Right forelimb (tissue), 1 donor: Measurements from ENCODE around the gene LRTM2.

Experiments used
- DNase-seq: peaks from one replicate; pipeline ENCODE4 v3.0.0-alpha.2; 2018

The LRTM2 gene

DNA sequence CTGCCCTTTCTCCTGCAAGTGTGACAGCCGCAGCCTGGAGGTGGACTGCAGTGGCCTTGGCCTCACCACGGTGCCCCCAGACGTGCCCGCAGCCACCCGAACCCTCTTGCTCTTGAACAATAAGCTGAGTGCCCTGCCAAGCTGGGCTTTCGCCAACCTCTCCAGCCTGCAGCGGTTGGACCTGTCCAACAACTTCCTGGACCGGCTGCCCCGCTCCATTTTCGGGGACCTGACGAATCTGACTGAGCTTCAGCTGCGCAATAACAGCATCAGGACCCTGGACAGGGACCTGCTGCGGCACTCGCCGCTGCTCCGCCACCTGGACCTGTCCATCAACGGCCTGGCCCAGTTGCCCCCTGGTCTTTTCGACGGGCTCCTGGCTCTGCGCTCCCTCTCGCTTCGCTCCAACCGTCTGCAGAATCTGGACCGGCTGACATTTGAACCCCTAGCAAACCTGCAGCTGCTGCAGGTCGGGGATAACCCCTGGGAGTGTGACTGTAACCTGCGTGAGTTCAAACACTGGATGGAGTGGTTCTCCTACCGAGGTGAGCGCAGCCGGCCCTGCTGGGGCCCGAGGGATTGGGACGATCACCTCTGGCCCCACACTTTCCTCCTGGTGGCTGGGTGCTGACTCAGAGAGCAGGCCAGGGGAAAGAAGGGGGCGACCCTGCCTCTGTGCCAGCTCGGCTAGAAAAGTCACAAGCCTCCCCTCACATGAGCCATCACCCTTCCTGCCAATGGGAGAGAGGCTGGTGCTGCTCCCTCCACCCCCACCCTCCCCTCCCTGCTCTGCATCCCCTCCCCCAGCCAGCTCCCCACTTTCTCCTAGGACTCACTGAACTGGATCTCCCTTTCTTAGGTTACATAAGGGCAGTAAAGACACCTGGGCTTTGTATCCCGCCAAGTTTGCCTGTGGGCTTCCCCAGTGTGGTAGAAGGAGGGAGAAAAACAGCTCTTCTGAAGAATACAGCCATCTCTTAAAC lies 10.9 kb downstream of the LRTM2 start:
- peak; percentile 86 for DNase-seq

DNA sequence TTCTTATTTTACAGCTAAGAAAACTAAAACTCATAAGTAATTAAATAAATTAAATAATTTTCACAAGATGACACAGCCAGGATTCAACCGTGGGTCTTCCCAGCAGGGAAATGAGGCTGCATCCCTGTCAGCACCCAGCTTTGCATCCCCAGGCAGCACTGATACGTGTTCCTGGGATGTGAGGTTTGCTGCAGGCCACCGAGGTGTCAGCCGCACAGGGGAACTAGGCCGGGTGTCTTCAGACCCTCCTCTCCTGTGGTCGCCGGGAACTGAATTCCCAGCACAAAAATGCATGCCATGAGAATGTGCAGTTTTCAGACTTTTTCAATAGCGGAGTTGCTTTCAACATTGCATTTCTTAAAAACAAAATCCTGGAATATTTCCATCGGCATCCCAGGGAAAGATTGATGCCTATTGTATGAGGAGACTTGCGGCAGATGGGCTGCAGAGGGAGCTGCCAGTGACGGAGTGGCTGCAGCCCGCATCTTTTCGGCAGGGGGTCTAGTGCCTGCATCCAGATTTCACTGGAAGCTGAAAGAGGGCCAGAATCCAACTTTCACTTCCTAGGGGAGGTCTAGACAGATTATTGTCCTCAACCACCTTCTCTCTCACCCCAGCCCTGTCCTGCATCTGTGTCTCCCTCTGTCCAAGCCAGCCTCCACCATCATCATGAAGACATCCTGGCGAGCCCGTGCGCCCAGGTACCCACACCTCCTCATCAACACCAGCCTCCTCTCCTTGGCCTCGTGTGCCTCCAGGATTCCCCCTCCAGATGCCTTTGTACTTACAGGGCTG lies 12.6 kb downstream of the LRTM2 start:
- no peak for DNase-seq

DNA sequence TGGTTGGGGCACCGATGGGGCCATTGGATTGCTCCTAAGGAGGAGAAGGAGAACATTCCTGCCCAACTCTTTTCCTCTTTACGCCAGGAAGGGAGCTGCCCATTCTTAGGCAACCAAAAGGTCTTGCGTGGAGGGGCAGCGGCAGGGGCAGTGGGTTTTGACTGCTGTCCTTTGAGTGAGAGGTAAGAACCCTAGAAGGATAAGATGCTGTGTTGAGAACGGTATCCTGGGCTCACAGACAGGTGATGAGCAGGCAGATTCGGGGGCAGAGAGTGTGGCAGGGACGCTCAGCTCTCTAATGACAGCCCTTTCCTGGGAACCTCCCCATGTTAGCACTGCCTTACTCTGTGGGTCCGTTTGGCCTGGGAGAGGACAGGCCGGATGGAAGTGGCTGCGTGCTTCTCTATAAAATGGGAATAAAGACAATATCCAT lies 13.2 kb downstream of the LRTM2 start:
- DNase-seq, result no peak

DNA sequence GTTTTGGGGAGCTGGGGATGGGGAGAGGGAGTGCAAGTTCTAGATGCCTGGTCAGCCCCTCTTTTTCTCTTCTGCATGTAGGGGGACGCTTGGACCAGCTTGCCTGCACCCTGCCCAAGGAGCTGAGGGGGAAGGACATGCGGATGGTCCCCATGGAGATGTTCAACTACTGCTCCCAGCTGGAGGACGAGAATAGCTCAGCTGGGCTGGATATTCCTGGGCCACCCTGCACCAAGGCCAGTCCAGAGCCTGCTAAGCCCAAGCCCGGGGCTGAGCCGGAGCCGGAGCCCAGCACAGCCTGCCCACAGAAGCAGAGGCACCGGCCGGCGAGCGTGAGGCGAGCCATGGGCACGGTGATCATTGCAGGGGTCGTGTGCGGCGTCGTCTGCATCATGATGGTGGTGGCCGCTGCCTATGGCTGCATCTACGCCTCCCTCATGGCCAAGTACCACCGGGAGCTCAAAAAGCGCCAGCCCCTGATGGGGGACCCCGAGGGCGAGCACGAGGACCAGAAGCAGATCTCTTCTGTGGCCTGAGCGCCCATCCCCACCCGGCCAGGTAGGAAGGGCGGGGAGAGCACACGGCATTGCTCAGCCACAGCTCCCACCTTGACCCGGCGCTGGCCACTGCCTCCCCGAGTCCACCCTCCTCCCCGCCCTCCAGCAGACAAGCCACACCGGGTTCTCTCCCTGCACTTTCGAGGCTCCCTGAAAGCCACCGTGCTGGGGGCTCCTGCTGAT lies 14.0 kb downstream of the LRTM2 start:
- DNase-seq, result no peak

DNA sequence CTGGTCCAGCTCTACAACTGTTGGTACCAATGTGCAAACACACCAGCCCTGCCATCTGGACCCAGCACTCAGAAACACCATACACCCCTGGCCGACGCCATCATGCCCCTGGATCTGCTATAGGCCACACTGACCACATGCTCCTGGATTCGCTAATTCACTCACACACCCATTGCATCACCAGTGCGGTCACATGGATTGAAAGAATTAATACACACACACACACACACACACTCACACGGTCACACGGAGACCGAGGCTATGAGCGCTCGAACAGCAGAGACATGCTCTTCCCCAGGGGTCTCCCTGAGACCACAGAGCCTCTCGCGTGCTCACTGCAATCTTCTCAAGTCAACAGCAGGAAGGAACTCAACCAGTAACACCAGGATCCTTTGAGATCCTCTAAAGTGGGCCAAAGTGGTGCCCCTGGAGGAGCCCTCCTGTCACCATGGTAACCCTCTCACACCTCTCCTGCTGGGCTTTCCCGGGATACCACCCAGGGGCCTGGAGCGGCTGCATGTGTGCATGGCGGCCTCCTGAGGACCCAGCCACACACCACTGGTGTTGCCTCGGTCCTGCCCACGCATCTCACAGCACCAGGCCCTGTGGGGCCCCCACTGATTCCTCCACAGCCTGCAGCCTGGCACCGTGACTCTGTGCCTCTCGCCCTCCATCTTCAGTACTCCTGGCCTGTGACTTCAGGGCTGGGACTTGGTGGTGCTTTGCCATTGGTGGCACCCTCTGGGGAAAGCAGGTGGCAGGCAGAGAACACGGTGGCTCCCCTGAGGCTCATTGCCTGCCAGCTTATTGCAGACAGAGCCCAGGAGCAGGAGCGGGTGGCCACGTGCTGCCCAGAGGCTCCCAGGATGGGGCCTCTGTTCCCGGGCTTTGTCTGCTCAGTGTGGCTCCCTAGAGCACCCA lies 15.1 kb downstream of the LRTM2 start:
- DNase-seq, result no peak

DNA sequence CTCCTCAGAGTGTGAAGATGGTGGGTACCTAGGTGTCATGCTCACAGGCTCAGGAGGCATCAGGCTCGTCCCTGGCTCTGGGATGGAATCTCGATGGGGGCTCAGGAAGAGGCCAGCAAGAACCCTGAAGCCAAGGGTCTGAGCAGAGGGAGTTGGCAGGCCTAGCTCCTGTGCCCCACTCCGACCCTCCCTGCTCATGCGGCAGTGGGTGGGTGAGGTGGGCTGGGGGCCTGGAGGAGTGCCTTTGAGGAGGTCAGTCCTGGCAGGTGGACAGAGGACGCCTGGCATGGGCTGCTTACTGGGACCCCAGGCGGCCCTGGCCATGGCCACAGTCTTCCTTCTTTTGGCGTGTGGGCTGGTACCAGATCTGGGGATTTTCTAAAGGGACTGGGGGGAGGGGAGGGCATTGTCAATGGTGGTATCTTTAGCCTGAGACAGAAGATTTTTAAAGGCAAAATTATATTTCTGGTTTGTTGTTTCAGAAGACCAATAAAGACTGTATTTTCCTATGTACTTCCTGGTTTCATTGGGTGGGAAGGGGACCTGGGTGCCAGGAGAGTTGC lies 16.0 kb downstream of the LRTM2 start:
- no peak for DNase-seq

DNA sequence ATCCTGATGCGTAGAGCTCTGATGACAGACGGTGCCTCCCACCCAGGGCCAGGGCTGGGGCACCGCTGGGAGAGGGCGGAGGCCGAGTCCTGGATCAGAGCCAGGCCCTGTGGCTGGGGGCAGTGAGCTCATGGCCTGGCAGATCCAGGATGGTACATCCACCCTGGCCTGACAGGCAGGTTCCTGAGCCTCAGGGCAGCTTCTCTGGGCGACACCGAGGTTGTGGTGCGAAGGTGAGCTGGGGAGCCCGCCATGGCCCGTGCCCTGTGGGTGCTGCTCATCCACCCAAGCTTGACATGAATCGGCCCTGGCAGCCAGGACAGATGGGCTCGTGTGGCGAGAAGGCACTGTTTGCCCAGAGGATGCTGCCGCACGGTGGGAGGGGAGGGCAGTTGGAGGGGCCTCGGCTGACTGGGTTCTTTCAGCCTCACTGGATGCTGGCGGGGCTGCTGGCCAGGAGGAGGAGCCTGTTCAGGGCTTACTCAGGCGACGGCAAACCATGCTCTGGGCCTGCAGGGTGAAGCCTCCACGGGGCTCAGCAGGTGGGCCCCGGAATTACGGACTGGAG lies 16.6 kb downstream of the LRTM2 start:
- no peak for DNase-seq

DNA sequence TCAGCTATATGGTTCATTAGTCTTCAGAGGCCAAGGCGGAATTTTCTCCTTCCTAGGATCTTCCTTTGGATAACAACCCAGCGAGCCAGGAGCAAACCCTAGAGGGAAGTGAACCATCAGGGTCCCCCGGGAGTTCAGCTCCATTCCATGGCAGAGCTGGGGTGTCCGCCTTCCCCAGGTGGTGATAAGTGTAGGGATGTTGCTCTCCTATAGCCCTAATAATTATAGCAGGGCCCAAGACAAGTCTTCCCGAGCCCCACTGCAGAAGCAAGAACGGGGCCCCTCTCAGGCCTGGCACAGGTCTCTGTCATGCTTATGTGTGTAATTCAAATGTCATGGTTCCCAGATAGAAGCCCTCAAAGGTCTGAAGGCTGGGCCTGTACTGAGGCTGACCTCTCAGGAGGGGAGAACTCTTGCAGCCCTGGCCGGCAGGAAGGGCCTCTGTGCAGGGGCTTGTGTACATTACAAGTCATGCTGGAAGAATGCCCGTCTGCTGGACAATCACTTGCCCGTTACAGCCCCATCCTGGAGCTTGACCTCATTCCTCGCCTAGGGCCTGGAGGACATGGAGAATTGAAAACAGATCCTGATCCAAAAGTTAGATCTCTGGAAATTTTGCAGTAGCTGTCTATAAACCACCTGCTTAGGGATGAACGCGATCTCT lies 17.3 kb downstream of the LRTM2 start:
- no peak for DNase-seq

DNA sequence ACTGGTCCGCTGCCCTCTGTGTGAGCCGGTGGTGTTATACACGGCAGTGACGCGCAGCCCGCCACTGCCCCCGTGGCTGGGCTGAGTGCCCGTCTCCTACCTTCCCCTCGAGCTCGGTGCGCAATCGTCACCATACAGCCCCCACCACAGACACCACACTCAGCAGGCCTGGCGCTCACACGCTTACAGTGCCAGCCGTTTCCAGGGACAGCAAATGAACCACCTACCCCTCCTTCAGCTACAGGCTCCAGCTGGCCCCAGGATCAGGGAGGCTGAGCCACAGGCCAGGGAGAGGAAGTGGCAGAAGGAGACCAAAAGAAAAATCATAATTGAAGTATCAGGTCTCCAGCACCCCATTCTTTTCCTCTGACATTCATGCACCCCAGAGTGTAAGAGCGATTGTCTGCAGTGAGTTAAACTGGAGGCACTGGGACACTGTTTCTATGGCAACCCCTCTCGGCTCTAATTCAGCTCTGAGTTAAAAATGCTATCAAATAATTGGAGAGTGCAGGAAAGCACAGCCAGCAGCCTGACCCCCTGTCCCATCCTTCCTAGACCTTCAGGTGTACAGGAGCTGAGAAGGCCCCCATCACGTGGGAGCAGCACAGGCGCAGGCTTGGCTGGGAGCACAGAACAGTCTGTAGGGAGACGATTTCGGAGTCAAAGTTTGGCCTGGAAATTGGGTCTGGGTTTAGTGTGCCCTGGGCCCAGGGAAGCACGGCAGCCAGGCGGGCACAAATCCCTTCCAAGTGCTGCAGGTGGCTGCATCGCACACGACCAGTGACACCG lies 18.0 kb downstream of the LRTM2 start:
- DNase-seq, result no peak

DNA sequence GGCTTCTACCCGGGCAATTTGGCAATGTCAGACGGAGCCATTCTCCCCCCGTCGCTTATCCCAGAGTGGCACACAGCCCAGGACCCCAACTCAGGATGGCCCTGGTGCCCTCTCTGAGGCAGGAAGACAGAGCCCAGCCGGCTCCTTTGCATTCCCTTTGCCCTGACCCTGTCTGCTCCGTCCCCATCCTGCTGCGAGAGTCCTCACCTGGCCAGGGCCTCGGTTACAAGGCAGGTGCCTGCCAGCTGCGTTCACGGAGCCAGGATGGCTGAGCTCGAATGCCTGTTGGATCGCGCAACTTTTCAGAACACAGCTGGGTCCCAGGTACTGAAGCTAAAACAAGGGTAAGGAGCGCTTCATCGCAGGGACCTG lies 18.6 kb downstream of the LRTM2 start:
- no peak for DNase-seq

DNA sequence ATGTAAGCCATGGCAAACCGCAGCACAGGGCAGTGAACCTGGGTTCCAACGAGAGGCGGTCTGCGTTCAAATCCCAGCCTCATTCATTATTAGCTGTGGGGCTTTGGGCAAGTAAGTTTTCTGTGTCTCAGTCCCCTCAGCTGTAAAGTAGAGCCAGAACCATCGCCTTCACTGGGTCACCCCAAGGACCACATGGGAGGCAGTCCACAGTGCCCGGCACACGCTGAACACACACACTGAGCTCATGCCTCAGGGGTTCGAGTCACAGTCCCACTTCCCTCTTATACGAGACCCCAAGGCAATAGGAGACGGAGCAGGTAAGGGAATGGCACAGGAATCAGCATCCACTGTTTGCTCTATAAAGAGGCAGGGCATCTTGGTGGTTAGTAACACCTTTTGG lies 19.1 kb downstream of the LRTM2 start:
- DNase-seq, result no peak

DNA sequence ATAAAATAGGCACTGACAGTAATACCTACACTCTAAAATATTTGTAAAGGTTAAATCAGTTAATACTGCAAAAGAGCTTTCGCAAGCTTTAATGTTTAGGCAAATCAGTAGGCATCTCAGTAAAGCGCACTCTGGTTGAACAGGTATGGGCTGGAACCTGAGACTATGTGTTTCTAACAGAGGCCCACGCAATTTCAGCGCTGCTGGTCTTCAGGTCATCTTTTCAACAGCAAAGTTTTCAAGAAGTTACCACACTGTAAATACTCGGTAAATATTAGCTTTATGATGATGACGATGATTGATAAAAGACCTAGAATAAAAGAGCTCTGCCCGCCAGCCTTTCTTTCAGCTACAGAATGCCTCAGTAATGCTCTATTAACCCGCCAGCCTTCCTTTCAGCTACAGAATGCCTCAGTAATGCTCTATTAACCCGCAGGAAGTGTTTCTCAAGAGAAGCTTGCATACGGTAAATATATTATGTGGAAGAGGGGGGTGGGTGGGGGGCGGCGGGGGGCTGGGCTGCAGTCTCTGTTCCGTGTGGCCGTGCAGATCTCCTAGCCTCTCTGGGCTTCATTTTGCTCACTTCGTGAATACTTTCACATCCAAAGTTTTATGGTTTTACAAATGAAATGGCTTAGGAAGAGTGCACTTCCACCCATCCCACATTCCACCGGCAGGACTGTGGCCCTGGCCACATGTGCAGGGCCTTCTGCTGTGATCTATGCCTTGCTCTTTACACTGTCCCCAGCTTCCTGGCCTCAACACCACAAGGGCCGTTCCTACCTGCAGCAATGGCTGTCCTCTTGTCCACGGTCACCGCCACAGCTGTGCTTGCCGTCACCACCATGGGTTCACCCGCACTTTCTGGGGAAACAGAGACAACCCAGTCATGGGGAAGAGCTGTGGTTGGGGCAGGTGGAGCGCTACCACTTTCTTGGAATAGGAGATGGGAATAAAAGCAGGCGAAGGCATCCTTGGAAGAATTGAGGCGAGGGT lies 19.9 kb downstream of the LRTM2 start:
- DNase-seq, result no peak

DNA sequence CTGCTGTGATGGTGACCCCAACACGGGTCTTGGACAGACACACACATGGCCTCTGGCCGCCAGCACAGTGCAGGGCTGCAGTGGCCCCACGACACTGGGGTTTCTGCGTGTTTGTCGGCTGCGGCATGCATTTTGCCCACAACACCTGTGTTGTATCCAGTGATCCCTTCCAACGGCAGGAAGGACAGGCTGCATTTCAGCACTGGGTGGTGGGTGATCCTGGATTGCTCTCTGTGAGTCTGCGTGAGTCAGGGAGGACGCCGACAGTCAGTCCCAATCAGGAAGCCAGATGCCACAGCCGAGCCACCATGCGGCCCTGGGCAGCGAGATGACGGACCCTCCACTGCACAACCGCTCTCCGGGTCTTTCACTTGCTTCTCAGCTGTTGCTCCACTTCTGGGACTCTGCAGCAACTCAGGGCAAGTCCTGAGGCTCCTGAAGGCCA lies 20.6 kb downstream of the LRTM2 start:
- no peak for DNase-seq

DNA sequence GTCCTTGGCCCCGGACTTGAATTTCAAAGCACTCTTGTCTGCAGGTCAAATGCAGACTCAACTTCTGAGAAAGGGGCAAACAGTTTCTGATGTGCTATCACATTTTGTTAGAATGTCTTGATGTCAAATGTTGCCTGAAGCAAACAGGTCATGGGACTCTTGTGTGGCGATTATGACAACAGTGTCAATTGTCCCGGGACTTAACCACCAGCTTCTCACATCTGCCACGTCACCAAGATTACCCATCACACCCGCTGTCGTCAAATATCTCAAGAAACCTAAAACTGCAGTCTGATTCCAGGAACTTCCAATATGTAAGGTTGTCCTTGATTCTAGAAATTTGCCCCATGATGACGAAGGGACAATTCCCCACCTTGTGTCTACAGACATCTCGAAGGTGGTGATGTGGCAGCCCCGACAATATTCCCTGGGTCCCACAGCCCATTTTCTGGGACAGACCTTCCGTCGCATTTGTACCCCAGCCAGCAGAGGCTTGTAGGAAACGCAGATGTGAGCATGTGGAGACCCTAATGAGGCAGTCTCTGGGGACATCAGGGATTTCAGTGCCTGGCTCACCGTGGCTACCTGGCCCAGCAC lies 21.3 kb downstream of the LRTM2 start:
- no peak for DNase-seq

DNA sequence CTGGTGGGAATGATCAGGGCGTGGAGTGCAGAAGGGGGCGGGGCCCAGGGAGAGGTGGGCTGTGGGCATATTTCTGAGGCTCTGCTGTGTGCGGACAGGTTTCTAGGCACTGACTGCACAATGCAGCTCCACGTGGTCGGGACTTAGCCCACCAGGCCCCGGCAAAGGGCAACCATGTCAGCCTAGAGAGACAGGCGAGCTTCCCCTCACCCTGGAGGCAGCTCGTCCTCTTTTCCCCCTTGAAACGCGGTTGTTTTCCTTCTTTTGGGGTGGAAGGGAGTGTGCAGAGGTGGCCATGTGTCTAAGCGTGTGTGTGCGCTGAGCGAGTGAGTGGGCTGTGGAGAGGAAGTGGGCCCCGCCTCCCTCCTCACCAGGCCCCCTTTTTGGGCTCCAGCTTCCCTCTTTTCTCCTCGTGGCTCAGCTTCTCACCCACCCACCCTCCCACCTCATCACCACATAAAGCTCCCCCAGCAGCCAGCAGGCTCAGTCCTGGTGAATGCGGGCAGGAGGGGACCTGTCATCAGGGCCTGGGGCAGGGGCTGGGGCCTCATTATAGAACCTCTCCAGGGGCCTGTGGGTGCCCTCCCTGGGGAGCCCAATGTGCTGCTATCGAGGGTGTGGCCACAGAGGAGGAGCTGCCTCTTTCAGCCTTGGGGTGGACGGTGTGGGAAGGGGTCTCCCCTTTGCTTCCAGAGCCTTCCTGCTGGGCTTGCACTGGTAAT lies 22.0 kb downstream of the LRTM2 start:
- DNase-seq, result no peak

DNA sequence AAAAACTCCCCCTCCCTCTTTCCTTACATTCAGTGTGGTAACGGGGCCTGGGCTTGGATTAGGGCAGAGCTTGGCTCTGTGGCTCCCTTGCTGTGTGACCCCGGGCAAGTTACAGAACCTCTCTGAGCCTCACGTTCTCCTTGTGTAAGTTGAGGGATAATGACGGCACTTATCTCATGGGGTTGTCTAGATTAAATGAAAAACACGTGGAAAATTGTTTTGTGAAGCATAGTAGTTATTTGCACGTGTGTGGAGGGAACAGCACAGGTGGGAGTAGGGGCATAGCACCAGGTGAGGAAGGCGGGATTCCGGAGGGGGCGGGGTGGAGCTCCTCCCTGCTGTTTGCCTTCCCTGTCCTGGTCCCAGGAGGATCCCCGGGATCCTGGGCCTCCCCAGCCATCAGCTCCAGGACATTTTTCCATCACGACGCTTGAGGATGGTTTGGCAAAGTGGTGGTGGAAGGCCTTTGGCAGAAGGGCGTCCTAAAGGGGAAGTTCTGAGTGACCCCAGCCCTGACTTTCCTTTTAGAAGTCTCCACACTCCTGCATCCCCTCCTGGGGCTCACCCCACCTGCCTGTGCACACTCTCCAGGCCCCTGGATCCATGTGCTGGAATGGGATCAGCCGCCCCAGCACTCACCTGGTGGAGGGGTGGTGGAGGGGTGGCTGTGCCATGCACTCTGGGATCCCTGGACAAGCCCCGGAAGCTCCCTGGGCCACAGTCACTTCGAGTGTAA lies 22.7 kb downstream of the LRTM2 start:
- DNase-seq, result no peak

DNA sequence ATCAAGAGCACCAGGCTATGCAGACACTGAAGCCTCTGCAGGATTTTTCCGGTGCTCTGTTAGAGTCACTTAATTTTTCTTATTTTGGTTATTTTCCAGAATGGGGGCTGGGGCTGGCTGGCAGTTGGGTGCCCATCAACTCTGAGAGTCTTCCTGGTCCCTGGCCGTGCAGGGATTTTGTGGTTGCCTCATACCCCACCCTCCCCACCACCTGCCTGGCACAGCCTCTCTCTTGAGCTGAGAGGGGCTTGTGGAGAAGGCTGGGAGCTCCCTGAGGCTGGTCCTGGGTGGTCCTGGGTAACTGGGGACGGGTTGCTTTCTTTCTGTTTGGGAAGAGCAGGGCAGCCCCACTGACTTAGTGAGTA lies 23.3 kb downstream of the LRTM2 start:
- no peak for DNase-seq
